Large intestine (tissue), 3 donors: Measurements from ENCODE around the gene C1orf216. TPM values are rescaled to one million over a fixed set of nuclear protein-coding genes. Genes with fewer than 3 reads are reported as not detected.
"Not testable (repeated sequence)": the region's sequence is repeated elsewhere in the genome, so short reads cannot be mapped to it uniquely, and the experiment has no call there.

Experiments
- DNase-seq, 2 donors: peaks; one replicate each; pipeline versions ENCODE4 v3.0.0 to v3.0.0-alpha.2; 2013
- H3K27ac ChIP-seq: one replicate; pipeline ENCODE4 v1.5.1; 2013; ENCODE audit warnings: low read length
- H3K27me3 ChIP-seq: 2 replicates; pipeline ENCODE4 v1.6.1; 2013; ENCODE audit warnings: low read length; ENCODE audit not compliant: control insufficient read depth, insufficient read depth
- H3K36me3 ChIP-seq: 2 replicates; pipeline ENCODE4 v1.6.1; 2013; ENCODE audit warnings: low read length; ENCODE audit not compliant: control insufficient read depth, insufficient read depth
- H3K4me1 ChIP-seq: one replicate; pipeline ENCODE4 v1.6.1; 2013; ENCODE audit warnings: low read length; ENCODE audit not compliant: control insufficient read depth, insufficient read depth
- H3K4me3 ChIP-seq: one replicate; pipeline ENCODE4 v1.5.1; 2013; ENCODE audit warnings: low read length
- H3K9me3 ChIP-seq: one replicate; pipeline ENCODE4 v1.6.1; 2013; ENCODE audit warnings: mild to moderate bottlenecking, low read depth, low read length, moderate library complexity; ENCODE audit not compliant: control insufficient read depth
- WGBS: methylation state at CpG from one replicate; pipeline ENCODE4 v1.1.5; 2013; ENCODE audit warnings: low lambda C conversion rate; ENCODE audit not compliant: insufficient coverage; 5-methylcytosine and 5-hydroxymethylcytosine counted together
- polyA plus RNA-seq: library from polyadenylated mRNA; unstranded; fragments of 120-200 nt; gene quantifications from one replicate; pipeline ENCODE4 v1.2.1, GENCODE V29; 2013

Gene C1orf216
- polyA plus RNA-seq, 1 donor, result 6.7 TPM

GRCh38 chr1:35727434-35728040, 8.9 kb upstream of the C1orf216 start:
- no peaks in the 10 kb centered on the region for H3K4me1 ChIP-seq
- H3K4me3 ChIP-seq, result no peak overlapping the region
- no peak overlapping the region for H3K27ac ChIP-seq
- no CpG with 5 or more reads among the region's 4 CpGs for WGBS
- DNase-seq, result no peak
- no peaks in the 10 kb centered on the region for H3K9me3 ChIP-seq
- H3K36me3 ChIP-seq, result no peaks in the 10 kb centered on the region
- no peaks in the 10 kb centered on the region for H3K27me3 ChIP-seq

GRCh38 chr1:35726450-35727433, 8.1 kb upstream of the C1orf216 start:
- peak; percentile 38 to 39 for DNase-seq
- Histone ChIP-seq H3K27ac (no peak overlapping the region), H3K4me3 (no peak overlapping the region), H3K36me3 (no peaks in the 10 kb centered on the region), H3K9me3 (no peaks in the 10 kb centered on the region), H3K27me3 (no peaks in the 10 kb centered on the region), H3K4me1 (no peaks in the 10 kb centered on the region)
- WGBS, result no CpG with 5 or more reads among the region's 11 CpGs

- no CpG with 5 or more reads among the region's 10 CpGs for WGBS
- Histone ChIP-seq H3K27ac (no peak overlapping the region), H3K36me3 (no peaks in the 10 kb centered on the region), H3K27me3 (no peaks in the 10 kb centered on the region), H3K9me3 (no peaks in the 10 kb centered on the region), H3K4me3 (no peak overlapping the region), H3K4me1 (no peaks in the 10 kb centered on the region)
- DNase-seq, result no peak
Measured at GRCh38 chr1:35725596-35725995, 6.9 kb upstream of the C1orf216 start.

- DNase-seq, result peak in 1 of 2 donors; percentile 11
- Histone ChIP-seq H3K27ac (peak overlapping the region; percentile 45), H3K36me3 (peaks cover 5% of the 10 kb centered on the region), H3K4me3 (peak overlapping the region; percentile 60), H3K4me1 (no peaks in the 10 kb centered on the region), H3K27me3 (peaks cover 7% of the 10 kb centered on the region), H3K9me3 (no peaks in the 10 kb centered on the region)
- WGBS, result no CpG with 5 or more reads among the region's 10 CpGs
Measured at GRCh38 chr1:35717911-35718476, 690 bp downstream of the C1orf216 start.

- Histone ChIP-seq H3K4me3 (no peak overlapping the region), H3K27ac (no peak overlapping the region), H3K36me3 (peaks cover 5% of the 10 kb centered on the region), H3K4me1 (no peaks in the 10 kb centered on the region), H3K9me3 (no peaks in the 10 kb centered on the region), H3K27me3 (peaks cover 7% of the 10 kb centered on the region)
- peak; percentile 54 to 60 for DNase-seq
- WGBS, result no CpG with 5 or more reads among the region's 15 CpGs
Measured at GRCh38 chr1:35715568-35716002, 3.1 kb downstream of the C1orf216 start.

GRCh38 chr1:35714921-35715567, 3.6 kb downstream of the C1orf216 start:
- Histone ChIP-seq H3K27ac (no peak overlapping the region), H3K9me3 (no peaks in the 10 kb centered on the region), H3K27me3 (peaks cover 11% of the 10 kb centered on the region), H3K4me3 (no peak overlapping the region), H3K36me3 (peaks cover 5% of the 10 kb centered on the region), H3K4me1 (no peaks in the 10 kb centered on the region)
- DNase-seq, result no peak
- 100% methylated on average over 2 of the region's 2 CpGs for WGBS

GRCh38 chr1:35711098-35711497, 7.6 kb downstream of the C1orf216 start:
- Histone ChIP-seq H3K4me1 (peaks cover 11% of the 10 kb centered on the region), H3K27me3 (peaks cover 34% of the 10 kb centered on the region)
- not testable (repeated sequence) for H3K9me3 ChIP-seq, DNase-seq, H3K4me3 ChIP-seq, H3K36me3 ChIP-seq, H3K27ac ChIP-seq
- 100% methylated on average over 1 of the region's 5 CpGs for WGBS

GRCh38 chr1:35708952-35709351, 9.7 kb downstream of the C1orf216 start:
- no peak for DNase-seq
- H3K9me3 ChIP-seq, result no peaks in the 10 kb centered on the region
- H3K4me1 ChIP-seq, result peaks cover 11% of the 10 kb centered on the region
- H3K27me3 ChIP-seq, result peaks cover 43% of the 10 kb centered on the region
- H3K27ac ChIP-seq, result no peak overlapping the region
- H3K4me3 ChIP-seq, result no peak overlapping the region
- no CpG with 5 or more reads among the region's 1 CpG for WGBS
- H3K36me3 ChIP-seq, result no peaks in the 10 kb centered on the region

GRCh38 chr1:35708441-35708921, 10.2 kb downstream of the C1orf216 start:
- peaks cover 46% of the 10 kb centered on the region for H3K27me3 ChIP-seq
- peak in 1 of 2 donors; percentile 20 for DNase-seq
- WGBS, result no CpG with 5 or more reads among the region's 14 CpGs
- peaks cover 11% of the 10 kb centered on the region for H3K4me1 ChIP-seq
- H3K9me3 ChIP-seq, result no peaks in the 10 kb centered on the region
- H3K4me3 ChIP-seq, result peak overlapping the region; percentile 23
- no peak overlapping the region for H3K27ac ChIP-seq
- H3K36me3 ChIP-seq, result no peaks in the 10 kb centered on the region
